Measurements from ENCODE around the gene TANC1.

Gene TANC1

GRCh38 chr2:159199761-159200465 lies 231.5 kb downstream of the TANC1 start:
- TF ChIP-seq CTCF (conservative IDR thresholded peaks at IDR 0.05), result no peak
- no peak overlapping the region for H3K27ac ChIP-seq

DNA sequence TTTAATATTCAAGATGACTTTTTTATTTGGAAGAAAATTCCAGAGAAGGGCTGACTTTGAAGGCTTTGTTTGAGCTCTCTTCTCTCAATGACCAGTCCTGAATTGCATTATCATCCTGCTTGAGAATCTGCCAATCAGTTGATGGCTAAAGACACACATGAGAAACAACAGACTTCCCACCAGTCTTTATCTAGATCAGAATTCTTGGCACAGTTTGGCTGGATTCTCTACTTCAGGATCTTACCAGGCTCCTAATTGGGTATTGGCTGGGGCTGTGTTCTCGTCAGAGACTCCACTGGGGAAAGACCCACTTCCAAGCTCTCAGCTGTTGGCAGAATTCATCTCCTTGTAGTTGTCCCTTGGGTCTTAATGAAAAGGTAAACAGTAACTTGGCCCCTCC lies 232.1 kb downstream of the TANC1 start:
- no peak overlapping the region for H3K27ac ChIP-seq
- TF ChIP-seq CTCF (conservative IDR thresholded peaks at IDR 0.05), result no peak

DNA sequence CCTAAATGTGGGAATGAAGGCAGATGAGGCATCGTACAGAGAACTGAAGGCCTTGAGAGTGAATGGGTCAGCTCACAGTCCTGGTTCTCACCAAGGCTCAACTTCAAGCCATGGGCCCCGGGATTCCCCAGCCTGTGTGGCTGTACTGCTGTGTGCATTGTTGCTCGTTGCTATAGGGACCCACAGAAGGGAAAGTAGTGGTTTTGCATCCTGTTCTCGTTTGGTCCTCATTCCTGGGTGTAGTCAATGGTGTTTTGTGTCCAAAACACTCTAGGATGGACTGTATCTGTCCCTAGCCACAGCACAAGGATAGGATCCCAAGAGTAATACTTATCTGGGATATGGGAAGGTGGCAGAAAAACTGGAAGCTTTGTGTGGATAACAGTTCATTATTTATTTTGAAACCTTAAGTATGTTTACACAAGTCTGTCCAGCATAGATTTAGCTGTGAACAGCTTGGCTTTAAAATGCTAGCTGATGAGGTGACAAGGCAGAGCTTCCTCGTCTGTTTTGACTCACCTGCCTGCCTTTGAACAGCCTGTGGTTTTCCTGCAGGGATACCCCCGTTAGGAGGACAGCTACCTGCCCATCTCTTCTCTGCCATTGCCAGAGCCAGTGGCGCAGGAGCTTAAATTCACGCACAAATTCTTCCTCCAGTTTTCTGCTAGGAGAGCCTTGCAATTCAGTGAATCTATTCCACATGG lies 233.1 kb downstream of the TANC1 start:
- TF ChIP-seq CTCF (conservative IDR thresholded peaks at IDR 0.05), result no peak
- H3K27ac ChIP-seq, result no peak overlapping the region

- no peak for TF ChIP-seq CTCF (conservative IDR thresholded peaks at IDR 0.05)
- no peak overlapping the region for H3K27ac ChIP-seq
These were observed 234.2 kb downstream of the TANC1 start for GRCh38 chr2:159202568-159203071.

DNA sequence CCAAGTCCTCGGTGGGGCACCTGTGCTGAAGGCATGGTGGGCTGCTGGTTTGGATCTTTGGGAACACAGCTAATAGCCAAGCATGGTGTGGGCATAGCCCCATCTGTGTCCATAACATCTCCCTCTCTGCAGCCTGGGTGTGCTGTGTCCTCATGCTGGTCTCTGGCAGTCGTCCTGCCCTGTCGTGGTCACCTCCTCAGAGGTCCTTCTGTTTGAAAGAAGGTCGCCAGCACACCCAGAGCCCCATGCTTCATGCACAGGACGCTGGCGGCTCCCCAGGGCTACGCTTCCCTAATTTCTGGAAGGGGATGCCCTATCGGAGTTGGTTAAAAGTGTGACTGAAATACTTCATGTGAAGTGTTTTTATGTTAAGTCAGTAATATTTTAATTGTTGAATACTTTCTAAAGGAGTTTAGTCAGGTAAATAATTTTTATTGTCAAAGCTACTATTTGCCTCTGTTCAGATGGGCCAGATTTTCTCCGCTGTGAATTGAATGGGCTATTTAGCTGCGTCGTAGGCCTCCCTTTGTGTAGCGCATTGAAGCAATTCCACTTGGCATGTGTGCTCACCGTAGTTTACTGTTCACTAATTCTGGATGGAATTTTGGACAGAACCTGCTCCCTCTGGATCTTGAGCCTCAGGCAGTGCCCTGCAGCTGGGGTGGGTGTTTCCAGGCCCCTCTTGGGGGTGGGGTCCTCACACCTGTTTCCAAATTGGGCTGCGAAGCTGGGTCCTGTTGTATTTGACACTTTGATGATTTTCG lies 236.1 kb downstream of the TANC1 start:
- no peak for TF ChIP-seq CTCF (conservative IDR thresholded peaks at IDR 0.05)

DNA sequence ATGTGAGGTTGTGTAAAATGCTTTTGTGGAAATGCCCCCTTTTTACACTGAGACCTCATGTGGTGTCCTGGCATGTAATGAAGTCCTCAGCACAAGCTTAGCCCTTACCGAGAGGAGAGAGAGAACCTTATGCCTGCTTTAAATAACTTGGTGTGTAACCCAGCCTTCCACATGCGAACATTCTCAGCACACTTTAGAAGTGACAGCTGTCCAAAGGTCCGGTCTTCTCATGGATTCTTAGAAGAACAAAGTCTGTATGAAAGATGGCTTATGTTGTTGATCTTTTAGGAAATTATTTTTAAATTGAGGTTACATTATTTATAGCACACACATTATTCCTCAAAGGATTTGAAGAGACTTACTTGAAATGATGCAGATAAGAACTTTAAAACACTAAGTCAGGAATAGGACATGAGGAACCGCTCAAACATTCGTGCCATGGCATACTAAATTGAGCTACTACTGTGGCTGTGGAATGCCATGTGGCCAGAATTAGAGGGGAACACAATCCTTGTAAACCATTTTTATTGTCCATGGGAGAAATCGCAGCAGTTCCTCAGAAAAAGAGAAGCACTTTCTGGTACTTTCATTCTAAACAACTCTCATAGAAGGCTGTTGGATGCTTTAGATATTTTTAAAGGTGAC lies 238.4 kb downstream of the TANC1 start:
- no peak for TF ChIP-seq CTCF (conservative IDR thresholded peaks at IDR 0.05)
- H3K27ac ChIP-seq, result no peak overlapping the region

More for the DNA sequence above, 236.1 kb downstream of the TANC1 start:
- no peak overlapping the region for H3K27ac ChIP-seq

All from VCaP (cell line).